ENCODE measurements around the gene CNGB1.

The CNGB1 gene

GRCh38 chr16:57977418-57978069 is 6.6 kb upstream of the CNGB1 start:
- DNase-seq: no peak

- peak in 45 of 56 donors; percentile 12 to 81 (median 39) for DNase-seq
These were observed 5.4 kb upstream of the CNGB1 start for GRCh38 chr16:57976331-57976796.

- DNase-seq: no peak
These were observed 1.4 kb upstream of the CNGB1 start for GRCh38 chr16:57972306-57972705.

GRCh38 chr16:57971848-57972247 is 920 bp upstream of the CNGB1 start:
- DNase-seq: no peak

- DNase-seq: no peak
These were observed 609 bp downstream of the CNGB1 start for GRCh38 chr16:57970319-57970718.

- DNase-seq: no peak
These were observed 1.3 kb downstream of the CNGB1 start for GRCh38 chr16:57969451-57970123.

GRCh38 chr16:57967916-57968315 is 3.0 kb downstream of the CNGB1 start:
- no peak for DNase-seq

- DNase-seq: no peak
These were observed 3.9 kb downstream of the CNGB1 start for GRCh38 chr16:57966986-57967385.

GRCh38 chr16:57966204-57966771 is 4.6 kb downstream of the CNGB1 start:
- no peak for DNase-seq

GRCh38 chr16:57964157-57964700 is 6.7 kb downstream of the CNGB1 start:
- no peak for DNase-seq

GRCh38 chr16:57962756-57963155 is 8.2 kb downstream of the CNGB1 start:
- no peak for DNase-seq

GRCh38 chr16:57962046-57962445 is 8.9 kb downstream of the CNGB1 start:
- DNase-seq: no peak

GRCh38 chr16:57961538-57961937 is 9.4 kb downstream of the CNGB1 start:
- no peak for DNase-seq

- DNase-seq: no peak
These were observed 10.0 kb downstream of the CNGB1 start for GRCh38 chr16:57960826-57961472.

- no peak for DNase-seq
These were observed 10.6 kb downstream of the CNGB1 start for GRCh38 chr16:57960310-57960709.

GRCh38 chr16:57959804-57960203 is 11.1 kb downstream of the CNGB1 start:
- DNase-seq: no peak

GRCh38 chr16:57959121-57959520 is 11.8 kb downstream of the CNGB1 start:
- no peak for DNase-seq

- DNase-seq: no peak
These were observed 12.4 kb downstream of the CNGB1 start for GRCh38 chr16:57958544-57958943.

GRCh38 chr16:57957673-57958392 is 13.1 kb downstream of the CNGB1 start:
- no peak for DNase-seq

GRCh38 chr16:57956924-57957672 is 13.8 kb downstream of the CNGB1 start:
- no peak for DNase-seq

Measured in amygdala (tissue), 56 donors.